IMR-90 (cell line): ENCODE results near the gene MTOR. TPM values are rescaled to one million over a fixed set of nuclear protein-coding genes. Genes with fewer than 3 reads are reported as not detected.
A peak's percentile ranks its signal among the peaks of the same experiment; 100 is the strongest.

Experiments
- ATAC-seq: fragments of 200-7000 bp; cut with Tn5 transposase; 2 replicates; pipeline ENCODE4 v1.9.1; 2020; ENCODE audit warnings: low read depth, mild to moderate bottlenecking, moderate library complexity
- BruUV-seq: library from RNA; stranded (reverse); fragments of 400-500 nt; replicated peaks from 2 replicates; lab custom pipeline; 2021; lab: Mats Ljungman, UMichigan
- CTCF ChIA-PET: fragments of 300-600 bp; formaldehyde crosslinking; extraction: SDS; loops from one replicate; lab custom pipeline; 2021; ENCODE audit warnings: antibody characterized with exemption; lab: Yijun Ruan, JAX
- POLR2A ChIA-PET: fragments of 300-600 bp; sonication (Branson Sonifier 250); formaldehyde crosslinking; loops from one replicate; lab custom pipeline; 2022; ENCODE audit warnings: antibody characterized with exemption; ENCODE audit not compliant: unreplicated experiment; lab: Charles Lee
- DNase-seq: peaks from one replicate; pipeline ENCODE4 v3.0.0; 2013
- H2AFZ ChIP-seq: replicated peaks from 2 replicates; pipeline ENCODE3; 2013; ENCODE audit warnings: low read length, mild to moderate bottlenecking; ENCODE audit not compliant: poor library complexity
- H2AK5ac ChIP-seq: 2 replicates; pipeline ENCODE4 v1.6.1; 2013; ENCODE audit warnings: low read depth, low read length, inconsistent platforms
- H2AK9ac ChIP-seq: replicated peaks from 2 replicates; pipeline ENCODE3; 2013; ENCODE audit warnings: mild to moderate bottlenecking, low read depth, low read length, moderate library complexity; ENCODE audit not compliant: poor library complexity
- H2BK120ac ChIP-seq: 2 replicates; pipeline ENCODE4 v1.6.1; 2013; ENCODE audit warnings: low read depth, low read length, inconsistent platforms
- H2BK15ac ChIP-seq: 3 replicates; pipeline ENCODE4 v1.6.1; 2013; ENCODE audit warnings: low read depth, low read length, inconsistent platforms
- H2BK20ac ChIP-seq: 2 replicates; pipeline ENCODE4 v1.6.1; 2013; ENCODE audit warnings: low read depth, mild to moderate bottlenecking, inconsistent platforms, low read length, moderate library complexity
- H2BK5ac ChIP-seq: 2 replicates; pipeline ENCODE4 v1.6.1; 2013; ENCODE audit warnings: mild to moderate bottlenecking, low read depth, low read length, inconsistent platforms; ENCODE audit not compliant: poor library complexity, severe bottlenecking
- H3K14ac ChIP-seq: replicated peaks from 2 replicates; pipeline ENCODE4 v1.6.1; 2013; ENCODE audit warnings: low read depth, low read length, inconsistent platforms
- H3K18ac ChIP-seq: 2 replicates; pipeline ENCODE4 v1.6.1; 2013; ENCODE audit warnings: low read depth, low read length, control low read depth
- H3K23ac ChIP-seq: 2 replicates; pipeline ENCODE4 v1.6.1; 2013; ENCODE audit warnings: low read depth, low read length, inconsistent platforms
- H3K27ac ChIP-seq: 2 replicates; pipeline ENCODE4 v1.5.1; 2013; ENCODE audit warnings: mild to moderate bottlenecking, control low read depth, low read length; ENCODE audit not compliant: insufficient read depth
- H3K27me3 ChIP-seq: 2 replicates; pipeline ENCODE4 v1.6.1; 2013; ENCODE audit warnings: low read length; ENCODE audit not compliant: control insufficient read depth, insufficient read depth
- H3K36me3 ChIP-seq: 2 replicates; pipeline ENCODE4 v1.6.1; 2013; ENCODE audit warnings: low read length, mixed read lengths; ENCODE audit not compliant: control insufficient read depth, insufficient read depth
- H3K4ac ChIP-seq: 2 replicates; pipeline ENCODE4 v1.6.1; 2013; ENCODE audit warnings: low read depth, low read length, inconsistent platforms
- H3K4me1 ChIP-seq: 2 replicates; pipeline ENCODE4 v1.6.1; 2013; ENCODE audit warnings: low read length, mixed read lengths; ENCODE audit not compliant: control insufficient read depth, insufficient read depth
- H3K4me2 ChIP-seq: 2 replicates; pipeline ENCODE4 v1.6.1; 2013; ENCODE audit warnings: low read depth, mild to moderate bottlenecking, control low read depth, low read length, moderate library complexity
- H3K4me3 ChIP-seq: 2 replicates; pipeline ENCODE4 v1.5.1; 2013; ENCODE audit warnings: low read depth, mild to moderate bottlenecking, control low read depth, low read length, moderate library complexity; ENCODE audit not compliant: insufficient read depth
- H3K56ac ChIP-seq: 2 replicates; pipeline ENCODE4 v1.6.1; 2013; ENCODE audit warnings: low read length, inconsistent platforms; ENCODE audit not compliant: insufficient read depth; ENCODE audit errors: extremely low read depth
- H3K79me1 ChIP-seq, 2 experiments: 2 replicates each; pipeline ENCODE4 v1.6.1; 2013; ENCODE audit warnings: low read length in 2 of 2, inconsistent platforms in 1 of 2, low read depth in 1 of 2
- H3K9ac ChIP-seq: 2 replicates; pipeline ENCODE4 v1.6.1; 2013; ENCODE audit warnings: low read depth, low read length, control low read depth
- H3K9me1 ChIP-seq: 2 replicates; pipeline ENCODE4 v1.6.1; 2013; ENCODE audit warnings: low read length, inconsistent platforms; ENCODE audit not compliant: insufficient read depth
- H3K9me3 ChIP-seq: 2 replicates; pipeline ENCODE4 v1.6.1; 2013; ENCODE audit warnings: low read length; ENCODE audit not compliant: control insufficient read depth, insufficient read depth
- H4K20me1 ChIP-seq: 2 replicates; pipeline ENCODE4 v1.6.1; 2013; ENCODE audit warnings: low read length, inconsistent platforms; ENCODE audit not compliant: insufficient read depth
- H4K5ac ChIP-seq: 2 replicates; pipeline ENCODE4 v1.6.1; 2013; ENCODE audit warnings: mild to moderate bottlenecking, low read depth, low read length, control low read depth
- H4K8ac ChIP-seq, 2 experiments: 2 replicates each; pipeline ENCODE4 v1.6.1; 2013; ENCODE audit warnings: low read depth in 2 of 2, low read length in 2 of 2, control low read depth in 1 of 2, inconsistent platforms in 1 of 2
- H4K91ac ChIP-seq: 2 replicates; pipeline ENCODE4 v1.6.1; 2013; ENCODE audit warnings: low read depth, low read length, inconsistent platforms; ENCODE audit not compliant: insufficient read depth
- BHLHE40 ChIP-seq: fragments of 150-350 bp; IDR thresholded peaks from 2 replicates; pipeline ENCODE4 v1.6.1; 2016; ENCODE audit warnings: mild to moderate bottlenecking, low read depth, low read length
- CEBPB ChIP-seq: IDR thresholded peaks from 2 replicates; pipeline ENCODE4 v1.6.1; 2012; ENCODE audit warnings: low read depth, low read length, improper control_type of control experiment
- CHD1 ChIP-seq: IDR thresholded peaks from 2 replicates; pipeline ENCODE4 v1.6.1; 2012; ENCODE audit warnings: low read depth, low read length, improper control_type of control experiment
- ELK1 ChIP-seq: fragments of 150-350 bp; IDR thresholded peaks from 2 replicates; pipeline ENCODE4 v1.6.1; 2016; ENCODE audit warnings: low read depth, mild to moderate bottlenecking, low read length, moderate library complexity, borderline replicate concordance
- FOS ChIP-seq: fragments of 150-350 bp; IDR thresholded peaks from 2 replicates; pipeline ENCODE4 v1.6.1; 2016; ENCODE audit warnings: low read depth, low read length
- MAFK ChIP-seq: IDR thresholded peaks from 2 replicates; pipeline ENCODE4 v1.6.1; 2012; ENCODE audit warnings: low read depth, low read length, improper control_type of control experiment
- MAZ ChIP-seq: IDR thresholded peaks from 2 replicates; pipeline ENCODE4 v1.6.1; 2012; ENCODE audit warnings: low read depth, mild to moderate bottlenecking, low read length, improper control_type of control experiment, moderate library complexity, borderline replicate concordance
- MXI1 ChIP-seq: IDR thresholded peaks from 2 replicates; pipeline ENCODE4 v1.6.1; 2012; ENCODE audit warnings: low read depth, mild to moderate bottlenecking, low read length, moderate library complexity, borderline replicate concordance
- NFE2L2 ChIP-seq: fragments of 150-350 bp; IDR thresholded peaks from 2 replicates; pipeline ENCODE4 v1.6.1; 2016; ENCODE audit warnings: low read depth, mild to moderate bottlenecking, low read length
- POLR2A ChIP-seq: IDR thresholded peaks from 2 replicates; pipeline ENCODE4 v1.6.1; 2012; ENCODE audit warnings: mild to moderate bottlenecking, low read depth, low read length
- RAD21 ChIP-seq: IDR thresholded peaks from 2 replicates; pipeline ENCODE4 v1.6.1; 2012; ENCODE audit warnings: low read length, improper control_type of control experiment
- RCOR1 ChIP-seq: IDR thresholded peaks from 2 replicates; pipeline ENCODE4 v1.6.1; 2012; ENCODE audit warnings: mild to moderate bottlenecking, low read length, improper control_type of control experiment; ENCODE audit not compliant: insufficient replicate concordance
- RFX5 ChIP-seq: IDR thresholded peaks from 2 replicates; pipeline ENCODE4 v1.8.0; 2012; ENCODE audit warnings: low read depth, mild to moderate bottlenecking, low read length, moderate library complexity
- SMC3 ChIP-seq: fragments of 150-350 bp; IDR thresholded peaks from 2 replicates; pipeline ENCODE4 v1.6.1; 2016; ENCODE audit warnings: low read depth, mild to moderate bottlenecking, antibody characterized with exemption, low read length, moderate library complexity
- WGBS, 2 experiments: methylation state at CpG; one replicate each; pipeline versions ENCODE4 v1.1.5 to v1.1.7; 2013; ENCODE audit warnings: missing lambda C conversion rate in 2 of 2; ENCODE audit not compliant: insufficient read length in 1 of 2; ENCODE audit errors: extremely low coverage in 2 of 2; 5-methylcytosine and 5-hydroxymethylcytosine counted together
- dilution Hi-C: fragments of 300-500 bp; cut with HindIII; formaldehyde crosslinking; loops from one replicate; pipeline ENCODE4 v1.14.3; 2018; ENCODE audit warnings: low sequenced_read_pairs; ENCODE audit not compliant: unreplicated experiment
- in situ Hi-C: fragments of 300-500 bp; cut with MboI; formaldehyde crosslinking; loops from 3 replicates; pipeline ENCODE4 v1.14.3; 2019; ENCODE audit warnings: low sequenced_read_pairs, inconsistent platforms, mixed read lengths
- intact Hi-C: fragments of 100-400 bp; cut with micrococcal nuclease; formaldehyde crosslinking; loops from 2 replicates; pipeline ENCODE4 v1.10.0; 2022
- polyA plus RNA-seq, 3 experiments: library from polyadenylated mRNA; depleted of rRNA; stranded (reverse); fragments of >200 nt; gene quantifications; 2 replicates each; pipeline ENCODE4 v1.2.3, GENCODE V29; 2012; ENCODE audit warnings: low replicate concordance in 1 of 3
- total RNA-seq: library from RNA; depleted of rRNA; stranded (reverse); fragments of >200 nt; gene quantifications from 2 replicates; pipeline ENCODE4 v1.2.3, GENCODE V29; 2012
- TF ChIP-seq, protein P1 (sequence below): fragments of 150-350 bp; IDR thresholded peaks from 2 replicates; pipeline ENCODE4 v1.6.1; 2017; ENCODE audit warnings: mild to moderate bottlenecking, antibody characterized with exemption, low read length, low read depth
- TF ChIP-seq, protein P2 (sequence below): conservative IDR thresholded peaks from 2 replicates; pipeline ENCODE4 v1.5.1; 2012; ENCODE audit warnings: mild to moderate bottlenecking, low read depth, low read length, improper control_type of control experiment

MTOR gene
- total and polyA plus RNA-seq, 2 of the 4 experiments (the other 2 are of a cell fraction): 19.2 to 36.7 TPM

GRCh38 chr1:11134251-11134897 lies 128.0 kb downstream of the MTOR start:
- no peak overlapping the region for H4K5ac ChIP-seq
- H3K4me2 ChIP-seq: no peak overlapping the region
- no peak overlapping the region for H4K91ac ChIP-seq
- H3K14ac ChIP-seq: no peak overlapping the region
- H4K20me1 ChIP-seq: no peaks in the 10 kb centered on the region
- H2AFZ ChIP-seq: no peak overlapping the region
- ChIA-PET POLR2A (no interaction called here), CTCF (interaction anchor here (0.5 to 1.2 kb wide), 3 partner anchors 24 to 97 kb away, joined by 3 to 5 read pairs (median 4); no protein-coding TSS in a partner anchor)
- 83% methylated on average over 2 of the region's 5 CpGs; no CpG with 5 or more reads in 1 of the 2 experiments for WGBS, 2 experiments
- no TSS peak for BruUV-seq
- H2AK5ac ChIP-seq: no peak overlapping the region
- DNase-seq (peak; percentile 45), ATAC-seq (peak; percentile 59)
- TF ChIP-seq MAZ: no peak
- no peak for TF ChIP-seq FOS
- TF ChIP-seq BHLHE40: no peak
- no peak for TF ChIP-seq CHD1
- no peak for TF ChIP-seq NFE2L2
- no peak for TF ChIP-seq CEBPB
- TF ChIP-seq POLR2A: no peak
- TF ChIP-seq RCOR1: no peak
- TF ChIP-seq, protein P1, sequence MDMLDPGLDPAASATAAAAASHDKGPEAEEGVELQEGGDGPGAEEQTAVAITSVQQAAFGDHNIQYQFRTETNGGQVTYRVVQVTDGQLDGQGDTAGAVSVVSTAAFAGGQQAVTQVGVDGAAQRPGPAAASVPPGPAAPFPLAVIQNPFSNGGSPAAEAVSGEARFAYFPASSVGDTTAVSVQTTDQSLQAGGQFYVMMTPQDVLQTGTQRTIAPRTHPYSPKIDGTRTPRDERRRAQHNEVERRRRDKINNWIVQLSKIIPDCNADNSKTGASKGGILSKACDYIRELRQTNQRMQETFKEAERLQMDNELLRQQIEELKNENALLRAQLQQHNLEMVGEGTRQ: no peak
- TF ChIP-seq MXI1: no peak
- TF ChIP-seq ELK1: no peak
- no peak for TF ChIP-seq SMC3
- TF ChIP-seq MAFK: no peak
- TF ChIP-seq RAD21: no peak
- TF ChIP-seq, protein P2, sequence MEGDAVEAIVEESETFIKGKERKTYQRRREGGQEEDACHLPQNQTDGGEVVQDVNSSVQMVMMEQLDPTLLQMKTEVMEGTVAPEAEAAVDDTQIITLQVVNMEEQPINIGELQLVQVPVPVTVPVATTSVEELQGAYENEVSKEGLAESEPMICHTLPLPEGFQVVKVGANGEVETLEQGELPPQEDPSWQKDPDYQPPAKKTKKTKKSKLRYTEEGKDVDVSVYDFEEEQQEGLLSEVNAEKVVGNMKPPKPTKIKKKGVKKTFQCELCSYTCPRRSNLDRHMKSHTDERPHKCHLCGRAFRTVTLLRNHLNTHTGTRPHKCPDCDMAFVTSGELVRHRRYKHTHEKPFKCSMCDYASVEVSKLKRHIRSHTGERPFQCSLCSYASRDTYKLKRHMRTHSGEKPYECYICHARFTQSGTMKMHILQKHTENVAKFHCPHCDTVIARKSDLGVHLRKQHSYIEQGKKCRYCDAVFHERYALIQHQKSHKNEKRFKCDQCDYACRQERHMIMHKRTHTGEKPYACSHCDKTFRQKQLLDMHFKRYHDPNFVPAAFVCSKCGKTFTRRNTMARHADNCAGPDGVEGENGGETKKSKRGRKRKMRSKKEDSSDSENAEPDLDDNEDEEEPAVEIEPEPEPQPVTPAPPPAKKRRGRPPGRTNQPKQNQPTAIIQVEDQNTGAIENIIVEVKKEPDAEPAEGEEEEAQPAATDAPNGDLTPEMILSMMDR: no peak
- no peak for TF ChIP-seq RFX5
- no peak overlapping the region for H2BK5ac ChIP-seq
- H3K36me3 ChIP-seq: peaks cover 39% of the 10 kb centered on the region
- H4K8ac ChIP-seq: no peak overlapping the region
- H3K27me3 ChIP-seq: no peaks in the 10 kb centered on the region
- no peak overlapping the region for H3K56ac ChIP-seq
- H3K4me1 ChIP-seq: peaks cover 14% of the 10 kb centered on the region
- no peak overlapping the region for H3K4me3 ChIP-seq
- no peak overlapping the region for H3K9ac ChIP-seq
- H3K9me1 ChIP-seq: peaks cover 9% of the 10 kb centered on the region
- no peak overlapping the region for H2BK20ac ChIP-seq
- H3K9me3 ChIP-seq: no peaks in the 10 kb centered on the region
- no peak overlapping the region for H3K27ac ChIP-seq
- H2BK120ac ChIP-seq: no peak overlapping the region
- H3K79me1 ChIP-seq: peaks cover 0 to 3% of the 10 kb centered on the region in 2 experiments; a peak in 2 of 4 replicates
- intact Hi-C loops: no loop called here
- in situ Hi-C loops: no loop called here
- no peak overlapping the region for H3K23ac ChIP-seq
- H3K18ac ChIP-seq: no peak overlapping the region
- no peak overlapping the region for H2BK15ac ChIP-seq
- H2AK9ac ChIP-seq: peak overlapping the region; percentile 1
- dilution Hi-C loops: no loop called here
- no peak overlapping the region for H3K4ac ChIP-seq
